Measurements from ENCODE around the gene TFDP1.

DNA sequence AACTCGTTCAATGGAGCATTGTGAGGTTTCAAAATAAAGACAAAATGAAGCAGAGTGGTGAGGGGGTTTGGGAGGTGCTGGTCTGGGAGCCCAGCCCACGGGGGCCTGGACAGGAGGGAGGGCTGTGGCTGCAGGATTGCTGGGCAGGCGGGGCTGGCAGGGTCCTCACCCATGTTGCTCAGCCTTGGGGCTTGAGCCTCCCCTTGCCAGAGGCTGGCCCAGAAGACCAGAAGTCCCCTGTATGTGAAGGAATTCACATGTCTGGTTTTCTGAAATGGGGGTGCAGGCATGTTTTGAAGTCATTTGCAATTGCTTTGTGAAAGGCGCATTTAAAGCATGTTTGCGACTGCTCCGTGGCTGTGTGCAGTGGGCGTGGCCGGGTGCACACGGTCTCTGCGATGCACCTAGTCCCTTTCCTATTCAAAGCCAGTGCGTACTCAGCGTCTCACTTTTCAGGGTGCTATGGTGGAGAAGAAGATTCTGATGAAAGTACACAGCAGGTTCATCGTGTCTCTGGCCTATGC lies 84.7 kb downstream of the TFDP1 start:
- TF ChIP-seq, protein P1, sequence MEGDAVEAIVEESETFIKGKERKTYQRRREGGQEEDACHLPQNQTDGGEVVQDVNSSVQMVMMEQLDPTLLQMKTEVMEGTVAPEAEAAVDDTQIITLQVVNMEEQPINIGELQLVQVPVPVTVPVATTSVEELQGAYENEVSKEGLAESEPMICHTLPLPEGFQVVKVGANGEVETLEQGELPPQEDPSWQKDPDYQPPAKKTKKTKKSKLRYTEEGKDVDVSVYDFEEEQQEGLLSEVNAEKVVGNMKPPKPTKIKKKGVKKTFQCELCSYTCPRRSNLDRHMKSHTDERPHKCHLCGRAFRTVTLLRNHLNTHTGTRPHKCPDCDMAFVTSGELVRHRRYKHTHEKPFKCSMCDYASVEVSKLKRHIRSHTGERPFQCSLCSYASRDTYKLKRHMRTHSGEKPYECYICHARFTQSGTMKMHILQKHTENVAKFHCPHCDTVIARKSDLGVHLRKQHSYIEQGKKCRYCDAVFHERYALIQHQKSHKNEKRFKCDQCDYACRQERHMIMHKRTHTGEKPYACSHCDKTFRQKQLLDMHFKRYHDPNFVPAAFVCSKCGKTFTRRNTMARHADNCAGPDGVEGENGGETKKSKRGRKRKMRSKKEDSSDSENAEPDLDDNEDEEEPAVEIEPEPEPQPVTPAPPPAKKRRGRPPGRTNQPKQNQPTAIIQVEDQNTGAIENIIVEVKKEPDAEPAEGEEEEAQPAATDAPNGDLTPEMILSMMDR (IDR thresholded peaks at IDR 0.05; ENCODE audit: insufficient read depth, low read length, poor library complexity, severe bottlenecking), result no peak
- no peak for TF ChIP-seq EZH2phosphoT487 (conservative IDR thresholded peaks at IDR 0.05; ENCODE audit: low read length)
